ENCODE measurements around the gene RPL19. TPM values are rescaled to one million over a fixed set of nuclear protein-coding genes. Genes with fewer than 3 reads are reported as not detected.

Gene RPL19
- total and polyA plus RNA-seq, 12 donors, result 907 to 3,029 (median 991) TPM

DNA sequence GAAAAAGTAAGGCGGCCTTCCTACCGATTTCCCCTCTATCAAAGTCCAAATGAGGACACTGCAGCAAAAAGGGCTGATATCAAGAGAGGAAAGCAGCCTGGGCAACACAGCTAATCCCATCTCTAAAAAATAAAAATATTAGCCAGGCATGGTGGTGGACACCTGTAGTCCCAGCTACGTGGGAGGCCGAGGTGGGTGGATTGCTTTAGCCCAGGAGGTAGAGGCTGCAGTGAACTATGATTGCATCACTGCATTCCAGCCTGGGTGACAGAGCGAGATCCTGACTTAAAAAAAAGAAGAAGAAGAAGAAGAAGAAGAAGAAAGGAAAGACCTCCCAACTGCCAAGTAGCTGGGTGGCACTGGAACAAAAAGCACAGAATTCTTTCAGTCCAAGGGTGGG lies 17.0 kb upstream of the RPL19 start:
- DNase-seq (no peak), ATAC-seq (no peak)
- intact Hi-C loops (cut with DNase I), result no loop called here
- Histone ChIP-seq H3K9me3 (no peaks in the 10 kb centered on the region), H3K36me3 (peaks cover 0 to 95% (median 8%) of the 10 kb centered on the region in 9 donors), H3K27ac (no peak overlapping the region), H3K4me1 (no peaks in the 10 kb centered on the region), H3K4me3 (no peak overlapping the region), H3K27me3 (no peaks in the 10 kb centered on the region)
- WGBS, 2 donors, result 96 to 99% methylated on average over 5 of the region's 5 CpGs
- TF ChIP-seq, protein P1, sequence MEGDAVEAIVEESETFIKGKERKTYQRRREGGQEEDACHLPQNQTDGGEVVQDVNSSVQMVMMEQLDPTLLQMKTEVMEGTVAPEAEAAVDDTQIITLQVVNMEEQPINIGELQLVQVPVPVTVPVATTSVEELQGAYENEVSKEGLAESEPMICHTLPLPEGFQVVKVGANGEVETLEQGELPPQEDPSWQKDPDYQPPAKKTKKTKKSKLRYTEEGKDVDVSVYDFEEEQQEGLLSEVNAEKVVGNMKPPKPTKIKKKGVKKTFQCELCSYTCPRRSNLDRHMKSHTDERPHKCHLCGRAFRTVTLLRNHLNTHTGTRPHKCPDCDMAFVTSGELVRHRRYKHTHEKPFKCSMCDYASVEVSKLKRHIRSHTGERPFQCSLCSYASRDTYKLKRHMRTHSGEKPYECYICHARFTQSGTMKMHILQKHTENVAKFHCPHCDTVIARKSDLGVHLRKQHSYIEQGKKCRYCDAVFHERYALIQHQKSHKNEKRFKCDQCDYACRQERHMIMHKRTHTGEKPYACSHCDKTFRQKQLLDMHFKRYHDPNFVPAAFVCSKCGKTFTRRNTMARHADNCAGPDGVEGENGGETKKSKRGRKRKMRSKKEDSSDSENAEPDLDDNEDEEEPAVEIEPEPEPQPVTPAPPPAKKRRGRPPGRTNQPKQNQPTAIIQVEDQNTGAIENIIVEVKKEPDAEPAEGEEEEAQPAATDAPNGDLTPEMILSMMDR (IDR thresholded peaks at IDR 0.05), result no peak

DNA sequence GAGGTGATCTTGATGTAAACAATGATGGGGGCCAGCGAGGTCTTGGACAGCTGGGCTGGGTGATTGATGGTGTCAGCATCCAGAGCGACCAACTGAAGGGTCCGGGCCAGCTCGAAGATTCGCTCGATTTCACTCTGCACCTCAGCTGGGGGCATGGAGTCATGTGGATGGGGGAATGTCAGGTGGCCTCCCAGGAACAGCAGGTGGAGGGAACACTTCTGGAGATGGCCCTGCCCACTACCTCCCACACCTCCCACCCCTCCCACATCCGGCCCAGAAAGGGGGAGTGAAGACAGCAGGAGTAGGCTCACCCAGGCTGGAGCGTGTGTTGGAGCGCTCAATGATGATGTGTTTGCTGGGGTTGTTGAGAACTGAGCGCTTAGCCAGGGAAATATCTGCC lies 16.4 kb upstream of the RPL19 start:
- H3K4me3 ChIP-seq, result no peak overlapping the region
- WGBS, 2 donors, result 86 to 92% methylated on average over 10 of the region's 10 CpGs
- H3K4me1 ChIP-seq, result no peaks in the 10 kb centered on the region
- TF ChIP-seq, protein P1 (IDR thresholded peaks at IDR 0.05), result no peak
- H3K36me3 ChIP-seq, result peaks cover 0 to 99% (median 8%) of the 10 kb centered on the region in 9 donors
- H3K27ac ChIP-seq, result no peak overlapping the region
- DNase-seq (no peak), ATAC-seq (peak in 1 of 8 donors; percentile 29)
- intact Hi-C loops (cut with DNase I), result no loop called here
- no peaks in the 10 kb centered on the region for H3K9me3 ChIP-seq
- no peaks in the 10 kb centered on the region for H3K27me3 ChIP-seq

GRCh38 chr17:39186481-39187002 lies 13.5 kb upstream of the RPL19 start:
- Histone ChIP-seq H3K4me3 (no peak overlapping the region), H3K27ac (no peak overlapping the region), H3K9me3 (no peaks in the 10 kb centered on the region), H3K4me1 (no peaks in the 10 kb centered on the region), H3K36me3 (peaks cover 0 to 99% (median 8%) of the 10 kb centered on the region in 9 donors), H3K27me3 (no peaks in the 10 kb centered on the region)
- WGBS, 2 donors, result 90% methylated on average over 15 of the region's 15 CpGs
- ATAC-seq (peak in 2 of 8 donors; percentile 26 to 34), DNase-seq (no peak)
- TF ChIP-seq, protein P1 (IDR thresholded peaks at IDR 0.05), result no peak
- intact Hi-C loops (cut with DNase I), result no loop called here

DNA sequence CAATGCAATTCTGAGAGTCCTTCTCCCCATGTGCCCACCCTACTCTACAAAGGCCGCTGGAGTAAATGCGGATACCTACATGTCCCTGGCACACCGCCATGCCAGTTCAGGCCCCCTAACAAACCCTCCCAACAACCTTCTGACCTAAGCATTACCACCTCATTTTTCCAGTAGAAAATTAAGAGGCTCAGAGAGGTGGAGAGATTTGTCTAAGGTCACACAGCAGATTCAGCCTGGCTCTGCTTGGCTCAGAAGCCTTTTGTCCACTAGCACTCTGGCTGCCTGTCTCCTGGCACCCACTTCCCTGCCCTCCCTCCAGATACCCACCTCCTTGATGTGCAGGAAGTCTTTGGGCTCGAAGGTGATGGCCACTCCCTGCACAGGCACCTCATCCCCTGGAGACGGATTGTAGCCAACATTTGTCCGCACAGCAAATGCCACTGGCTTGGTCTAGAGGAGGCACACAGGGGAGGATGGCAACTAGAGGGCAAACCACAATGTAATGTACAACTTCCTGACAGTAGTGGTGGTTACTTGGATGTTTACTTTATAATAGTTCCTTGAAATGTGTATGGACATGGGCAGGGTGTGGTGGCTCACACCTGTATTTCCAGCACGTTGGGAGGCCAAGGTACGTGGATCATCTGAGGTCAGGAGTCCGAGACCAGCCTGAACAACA lies 12.8 kb upstream of the RPL19 start:
- DNase-seq (no peak), ATAC-seq (no peak)
- Histone ChIP-seq H3K4me1 (no peaks in the 10 kb centered on the region), H3K27ac (no peak overlapping the region), H3K4me3 (no peak overlapping the region), H3K36me3 (peaks cover 0 to 99% (median 8%) of the 10 kb centered on the region in 9 donors), H3K27me3 (no peaks in the 10 kb centered on the region), H3K9me3 (no peaks in the 10 kb centered on the region)
- TF ChIP-seq, protein P1 (IDR thresholded peaks at IDR 0.05), result no peak
- 94 to 95% methylated on average over 9 of the region's 9 CpGs for WGBS, 2 donors
- intact Hi-C loops (cut with DNase I), result no loop called here
